IMR-90 (cell line): ENCODE data around the gene RAC2. TPM values are rescaled to one million over a fixed set of nuclear protein-coding genes. Genes with fewer than 3 reads are reported as not detected.

ENCODE experiments used
- ATAC-seq: fragments of 200-7000 bp; cut with Tn5 transposase; 2 replicates; pipeline ENCODE4 v1.9.1; 2020; ENCODE audit warnings: low read depth, mild to moderate bottlenecking, moderate library complexity
- BruUV-seq: library from RNA; stranded (reverse); fragments of 400-500 nt; replicated peaks from 2 replicates; lab custom pipeline; 2021; lab: Mats Ljungman, UMichigan
- CTCF ChIA-PET: fragments of 300-600 bp; formaldehyde crosslinking; extraction: SDS; loops from one replicate; lab custom pipeline; 2021; ENCODE audit warnings: antibody characterized with exemption; lab: Yijun Ruan, JAX
- POLR2A ChIA-PET: fragments of 300-600 bp; sonication (Branson Sonifier 250); formaldehyde crosslinking; loops from one replicate; lab custom pipeline; 2022; ENCODE audit warnings: antibody characterized with exemption; ENCODE audit not compliant: unreplicated experiment; lab: Charles Lee
- DNase-seq: peaks from one replicate; pipeline ENCODE4 v3.0.0; 2013
- H2AFZ ChIP-seq: replicated peaks from 2 replicates; pipeline ENCODE3; 2013; ENCODE audit warnings: low read length, mild to moderate bottlenecking; ENCODE audit not compliant: poor library complexity
- H2AK5ac ChIP-seq: 2 replicates; pipeline ENCODE4 v1.6.1; 2013; ENCODE audit warnings: low read depth, low read length, inconsistent platforms
- H2AK9ac ChIP-seq: replicated peaks from 2 replicates; pipeline ENCODE3; 2013; ENCODE audit warnings: mild to moderate bottlenecking, low read depth, low read length, moderate library complexity; ENCODE audit not compliant: poor library complexity
- H2BK120ac ChIP-seq: 2 replicates; pipeline ENCODE4 v1.6.1; 2013; ENCODE audit warnings: low read depth, low read length, inconsistent platforms
- H2BK15ac ChIP-seq: 3 replicates; pipeline ENCODE4 v1.6.1; 2013; ENCODE audit warnings: low read depth, low read length, inconsistent platforms
- H2BK20ac ChIP-seq: 2 replicates; pipeline ENCODE4 v1.6.1; 2013; ENCODE audit warnings: low read depth, mild to moderate bottlenecking, inconsistent platforms, low read length, moderate library complexity
- H2BK5ac ChIP-seq: 2 replicates; pipeline ENCODE4 v1.6.1; 2013; ENCODE audit warnings: mild to moderate bottlenecking, low read depth, low read length, inconsistent platforms; ENCODE audit not compliant: poor library complexity, severe bottlenecking
- H3K14ac ChIP-seq: replicated peaks from 2 replicates; pipeline ENCODE4 v1.6.1; 2013; ENCODE audit warnings: low read depth, low read length, inconsistent platforms
- H3K18ac ChIP-seq: 2 replicates; pipeline ENCODE4 v1.6.1; 2013; ENCODE audit warnings: low read depth, low read length, control low read depth
- H3K23ac ChIP-seq: 2 replicates; pipeline ENCODE4 v1.6.1; 2013; ENCODE audit warnings: low read depth, low read length, inconsistent platforms
- H3K27ac ChIP-seq: 2 replicates; pipeline ENCODE4 v1.5.1; 2013; ENCODE audit warnings: mild to moderate bottlenecking, control low read depth, low read length; ENCODE audit not compliant: insufficient read depth
- H3K27me3 ChIP-seq: 2 replicates; pipeline ENCODE4 v1.6.1; 2013; ENCODE audit warnings: low read length; ENCODE audit not compliant: control insufficient read depth, insufficient read depth
- H3K36me3 ChIP-seq: 2 replicates; pipeline ENCODE4 v1.6.1; 2013; ENCODE audit warnings: low read length, mixed read lengths; ENCODE audit not compliant: control insufficient read depth, insufficient read depth
- H3K4ac ChIP-seq: 2 replicates; pipeline ENCODE4 v1.6.1; 2013; ENCODE audit warnings: low read depth, low read length, inconsistent platforms
- H3K4me1 ChIP-seq: 2 replicates; pipeline ENCODE4 v1.6.1; 2013; ENCODE audit warnings: low read length, mixed read lengths; ENCODE audit not compliant: control insufficient read depth, insufficient read depth
- H3K4me2 ChIP-seq: 2 replicates; pipeline ENCODE4 v1.6.1; 2013; ENCODE audit warnings: low read depth, mild to moderate bottlenecking, control low read depth, low read length, moderate library complexity
- H3K4me3 ChIP-seq: 2 replicates; pipeline ENCODE4 v1.5.1; 2013; ENCODE audit warnings: low read depth, mild to moderate bottlenecking, control low read depth, low read length, moderate library complexity; ENCODE audit not compliant: insufficient read depth
- H3K56ac ChIP-seq: 2 replicates; pipeline ENCODE4 v1.6.1; 2013; ENCODE audit warnings: low read length, inconsistent platforms; ENCODE audit not compliant: insufficient read depth; ENCODE audit errors: extremely low read depth
- H3K79me1 ChIP-seq, 2 experiments: 2 replicates each; pipeline ENCODE4 v1.6.1; 2013; ENCODE audit warnings: low read length in 2 of 2, inconsistent platforms in 1 of 2, low read depth in 1 of 2
- H3K9ac ChIP-seq: 2 replicates; pipeline ENCODE4 v1.6.1; 2013; ENCODE audit warnings: low read depth, low read length, control low read depth
- H3K9me1 ChIP-seq: 2 replicates; pipeline ENCODE4 v1.6.1; 2013; ENCODE audit warnings: low read length, inconsistent platforms; ENCODE audit not compliant: insufficient read depth
- H3K9me3 ChIP-seq: 2 replicates; pipeline ENCODE4 v1.6.1; 2013; ENCODE audit warnings: low read length; ENCODE audit not compliant: control insufficient read depth, insufficient read depth
- H4K20me1 ChIP-seq: 2 replicates; pipeline ENCODE4 v1.6.1; 2013; ENCODE audit warnings: low read length, inconsistent platforms; ENCODE audit not compliant: insufficient read depth
- H4K5ac ChIP-seq: 2 replicates; pipeline ENCODE4 v1.6.1; 2013; ENCODE audit warnings: mild to moderate bottlenecking, low read depth, low read length, control low read depth
- H4K8ac ChIP-seq, 2 experiments: 2 replicates each; pipeline ENCODE4 v1.6.1; 2013; ENCODE audit warnings: low read depth in 2 of 2, low read length in 2 of 2, control low read depth in 1 of 2, inconsistent platforms in 1 of 2
- H4K91ac ChIP-seq: 2 replicates; pipeline ENCODE4 v1.6.1; 2013; ENCODE audit warnings: low read depth, low read length, inconsistent platforms; ENCODE audit not compliant: insufficient read depth
- BHLHE40 ChIP-seq: fragments of 150-350 bp; IDR thresholded peaks from 2 replicates; pipeline ENCODE4 v1.6.1; 2016; ENCODE audit warnings: mild to moderate bottlenecking, low read depth, low read length
- CEBPB ChIP-seq: IDR thresholded peaks from 2 replicates; pipeline ENCODE4 v1.6.1; 2012; ENCODE audit warnings: low read depth, low read length, improper control_type of control experiment
- CHD1 ChIP-seq: IDR thresholded peaks from 2 replicates; pipeline ENCODE4 v1.6.1; 2012; ENCODE audit warnings: low read depth, low read length, improper control_type of control experiment
- FOS ChIP-seq: fragments of 150-350 bp; IDR thresholded peaks from 2 replicates; pipeline ENCODE4 v1.6.1; 2016; ENCODE audit warnings: low read depth, low read length
- MAFK ChIP-seq: IDR thresholded peaks from 2 replicates; pipeline ENCODE4 v1.6.1; 2012; ENCODE audit warnings: low read depth, low read length, improper control_type of control experiment
- MAZ ChIP-seq: IDR thresholded peaks from 2 replicates; pipeline ENCODE4 v1.6.1; 2012; ENCODE audit warnings: low read depth, mild to moderate bottlenecking, low read length, improper control_type of control experiment, moderate library complexity, borderline replicate concordance
- MXI1 ChIP-seq: IDR thresholded peaks from 2 replicates; pipeline ENCODE4 v1.6.1; 2012; ENCODE audit warnings: low read depth, mild to moderate bottlenecking, low read length, moderate library complexity, borderline replicate concordance
- NFE2L2 ChIP-seq: fragments of 150-350 bp; IDR thresholded peaks from 2 replicates; pipeline ENCODE4 v1.6.1; 2016; ENCODE audit warnings: low read depth, mild to moderate bottlenecking, low read length
- POLR2A ChIP-seq: IDR thresholded peaks from 2 replicates; pipeline ENCODE4 v1.6.1; 2012; ENCODE audit warnings: mild to moderate bottlenecking, low read depth, low read length
- RAD21 ChIP-seq: IDR thresholded peaks from 2 replicates; pipeline ENCODE4 v1.6.1; 2012; ENCODE audit warnings: low read length, improper control_type of control experiment
- RCOR1 ChIP-seq: IDR thresholded peaks from 2 replicates; pipeline ENCODE4 v1.6.1; 2012; ENCODE audit warnings: mild to moderate bottlenecking, low read length, improper control_type of control experiment; ENCODE audit not compliant: insufficient replicate concordance
- RFX5 ChIP-seq: IDR thresholded peaks from 2 replicates; pipeline ENCODE4 v1.8.0; 2012; ENCODE audit warnings: low read depth, mild to moderate bottlenecking, low read length, moderate library complexity
- SMC3 ChIP-seq: fragments of 150-350 bp; IDR thresholded peaks from 2 replicates; pipeline ENCODE4 v1.6.1; 2016; ENCODE audit warnings: low read depth, mild to moderate bottlenecking, antibody characterized with exemption, low read length, moderate library complexity
- WGBS, 2 experiments: methylation state at CpG; one replicate each; pipeline versions ENCODE4 v1.1.5 to v1.1.7; 2013; ENCODE audit warnings: missing lambda C conversion rate in 2 of 2; ENCODE audit not compliant: insufficient read length in 1 of 2; ENCODE audit errors: extremely low coverage in 2 of 2; 5-methylcytosine and 5-hydroxymethylcytosine counted together
- dilution Hi-C: fragments of 300-500 bp; cut with HindIII; formaldehyde crosslinking; loops from one replicate; pipeline ENCODE4 v1.14.3; 2018; ENCODE audit warnings: low sequenced_read_pairs; ENCODE audit not compliant: unreplicated experiment
- in situ Hi-C: fragments of 300-500 bp; cut with MboI; formaldehyde crosslinking; loops from 3 replicates; pipeline ENCODE4 v1.14.3; 2019; ENCODE audit warnings: low sequenced_read_pairs, inconsistent platforms, mixed read lengths
- intact Hi-C: fragments of 100-400 bp; cut with micrococcal nuclease; formaldehyde crosslinking; loops from 2 replicates; pipeline ENCODE4 v1.10.0; 2022
- polyA plus RNA-seq, 3 experiments: library from polyadenylated mRNA; depleted of rRNA; stranded (reverse); fragments of >200 nt; gene quantifications; 2 replicates each; pipeline ENCODE4 v1.2.3, GENCODE V29; 2012; ENCODE audit warnings: low replicate concordance in 1 of 3
- total RNA-seq: library from RNA; depleted of rRNA; stranded (reverse); fragments of >200 nt; gene quantifications from 2 replicates; pipeline ENCODE4 v1.2.3, GENCODE V29; 2012
- TF ChIP-seq, protein P1 (sequence below): fragments of 150-350 bp; IDR thresholded peaks from 2 replicates; pipeline ENCODE4 v1.6.1; 2016; ENCODE audit warnings: low read depth, mild to moderate bottlenecking, low read length, moderate library complexity, borderline replicate concordance
- TF ChIP-seq, protein P2 (sequence below): fragments of 150-350 bp; IDR thresholded peaks from 2 replicates; pipeline ENCODE4 v1.6.1; 2017; ENCODE audit warnings: mild to moderate bottlenecking, antibody characterized with exemption, low read length, low read depth
- TF ChIP-seq, protein P3 (sequence below): conservative IDR thresholded peaks from 2 replicates; pipeline ENCODE4 v1.5.1; 2012; ENCODE audit warnings: mild to moderate bottlenecking, low read depth, low read length, improper control_type of control experiment

The RAC2 gene
- total and polyA plus RNA-seq, 2 of the 4 experiments (the other 2 are of a cell fraction), result 10.0 to 72.3 TPM

DNA sequence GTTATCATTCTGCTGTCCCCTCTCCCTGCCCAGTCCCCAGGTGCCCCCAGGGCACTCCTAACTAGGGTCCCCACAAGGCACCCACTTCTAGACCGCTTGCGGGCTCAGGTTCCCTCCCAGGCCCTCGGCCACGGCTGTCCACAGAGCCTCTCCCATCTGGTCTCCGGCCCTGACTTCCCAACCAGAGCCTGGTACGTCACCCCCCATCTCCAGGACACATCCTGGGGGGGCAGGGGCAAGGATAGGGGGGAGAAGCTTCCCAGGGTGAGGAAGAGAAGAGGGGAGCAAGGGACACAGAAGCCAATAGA, 32.2 kb downstream of the RAC2 start:
- Histone ChIP-seq H2AK5ac (no peak overlapping the region), H2AFZ (no peak overlapping the region), H2BK20ac (no peak overlapping the region), H4K8ac (no peak overlapping the region), H3K79me1 (no peaks in the 10 kb centered on the region), H3K36me3 (no peaks in the 10 kb centered on the region), H3K4me3 (no peak overlapping the region), H3K9me1 (no peaks in the 10 kb centered on the region), H4K91ac (no peak overlapping the region), H3K14ac (no peak overlapping the region), H3K9me3 (no peaks in the 10 kb centered on the region), H3K4me1 (peaks cover 4% of the 10 kb centered on the region; the same call in 1 of the 2 replicates), H3K18ac (no peak overlapping the region), H3K4ac (no peak overlapping the region), H4K5ac (no peak overlapping the region), H2BK15ac (no peak overlapping the region), H2BK120ac (no peak overlapping the region), H3K56ac (no peak overlapping the region), H3K9ac (no peak overlapping the region), H4K20me1 (no peaks in the 10 kb centered on the region), H3K4me2 (no peak overlapping the region), H3K27ac (no peak overlapping the region), H3K27me3 (peaks cover 69% of the 10 kb centered on the region), H2BK5ac (no peak overlapping the region), H3K23ac (no peak overlapping the region), H2AK9ac (no peak overlapping the region)
- ChIA-PET POLR2A (no interaction called here), CTCF (no interaction called here)
- no CpG with 5 or more reads among the region's 6 CpGs for WGBS, 2 experiments
- no TSS peak for BruUV-seq
- DNase-seq, result no peak
- TF ChIP-seq, protein P1, sequence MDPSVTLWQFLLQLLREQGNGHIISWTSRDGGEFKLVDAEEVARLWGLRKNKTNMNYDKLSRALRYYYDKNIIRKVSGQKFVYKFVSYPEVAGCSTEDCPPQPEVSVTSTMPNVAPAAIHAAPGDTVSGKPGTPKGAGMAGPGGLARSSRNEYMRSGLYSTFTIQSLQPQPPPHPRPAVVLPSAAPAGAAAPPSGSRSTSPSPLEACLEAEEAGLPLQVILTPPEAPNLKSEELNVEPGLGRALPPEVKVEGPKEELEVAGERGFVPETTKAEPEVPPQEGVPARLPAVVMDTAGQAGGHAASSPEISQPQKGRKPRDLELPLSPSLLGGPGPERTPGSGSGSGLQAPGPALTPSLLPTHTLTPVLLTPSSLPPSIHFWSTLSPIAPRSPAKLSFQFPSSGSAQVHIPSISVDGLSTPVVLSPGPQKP, result no peak
- no peak for TF ChIP-seq CEBPB
- no peak for TF ChIP-seq MXI1
- no peak for TF ChIP-seq RFX5
- no peak for TF ChIP-seq RCOR1
- TF ChIP-seq, protein P2, sequence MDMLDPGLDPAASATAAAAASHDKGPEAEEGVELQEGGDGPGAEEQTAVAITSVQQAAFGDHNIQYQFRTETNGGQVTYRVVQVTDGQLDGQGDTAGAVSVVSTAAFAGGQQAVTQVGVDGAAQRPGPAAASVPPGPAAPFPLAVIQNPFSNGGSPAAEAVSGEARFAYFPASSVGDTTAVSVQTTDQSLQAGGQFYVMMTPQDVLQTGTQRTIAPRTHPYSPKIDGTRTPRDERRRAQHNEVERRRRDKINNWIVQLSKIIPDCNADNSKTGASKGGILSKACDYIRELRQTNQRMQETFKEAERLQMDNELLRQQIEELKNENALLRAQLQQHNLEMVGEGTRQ, result no peak
- no peak for TF ChIP-seq BHLHE40
- TF ChIP-seq NFE2L2, result no peak
- TF ChIP-seq POLR2A, result no peak
- TF ChIP-seq CHD1, result no peak
- no peak for TF ChIP-seq MAZ
- TF ChIP-seq SMC3, result no peak
- no peak for TF ChIP-seq MAFK
- no peak for TF ChIP-seq FOS
- TF ChIP-seq, protein P3, sequence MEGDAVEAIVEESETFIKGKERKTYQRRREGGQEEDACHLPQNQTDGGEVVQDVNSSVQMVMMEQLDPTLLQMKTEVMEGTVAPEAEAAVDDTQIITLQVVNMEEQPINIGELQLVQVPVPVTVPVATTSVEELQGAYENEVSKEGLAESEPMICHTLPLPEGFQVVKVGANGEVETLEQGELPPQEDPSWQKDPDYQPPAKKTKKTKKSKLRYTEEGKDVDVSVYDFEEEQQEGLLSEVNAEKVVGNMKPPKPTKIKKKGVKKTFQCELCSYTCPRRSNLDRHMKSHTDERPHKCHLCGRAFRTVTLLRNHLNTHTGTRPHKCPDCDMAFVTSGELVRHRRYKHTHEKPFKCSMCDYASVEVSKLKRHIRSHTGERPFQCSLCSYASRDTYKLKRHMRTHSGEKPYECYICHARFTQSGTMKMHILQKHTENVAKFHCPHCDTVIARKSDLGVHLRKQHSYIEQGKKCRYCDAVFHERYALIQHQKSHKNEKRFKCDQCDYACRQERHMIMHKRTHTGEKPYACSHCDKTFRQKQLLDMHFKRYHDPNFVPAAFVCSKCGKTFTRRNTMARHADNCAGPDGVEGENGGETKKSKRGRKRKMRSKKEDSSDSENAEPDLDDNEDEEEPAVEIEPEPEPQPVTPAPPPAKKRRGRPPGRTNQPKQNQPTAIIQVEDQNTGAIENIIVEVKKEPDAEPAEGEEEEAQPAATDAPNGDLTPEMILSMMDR, result no peak
- no peak for TF ChIP-seq RAD21
- dilution Hi-C loops, result no loop called here
- in situ Hi-C loops, result no loop called here
- intact Hi-C loops, result no loop called here
- no peak for ATAC-seq
